Measurements from ENCODE around the gene EPSTI1. TPM values are rescaled to one million over a fixed set of nuclear protein-coding genes. Genes with fewer than 3 reads are reported as not detected.

The EPSTI1 gene
- polyA plus RNA-seq, 4 donors = 10.6 to 15.4 (median 12.1) TPM

DNA sequence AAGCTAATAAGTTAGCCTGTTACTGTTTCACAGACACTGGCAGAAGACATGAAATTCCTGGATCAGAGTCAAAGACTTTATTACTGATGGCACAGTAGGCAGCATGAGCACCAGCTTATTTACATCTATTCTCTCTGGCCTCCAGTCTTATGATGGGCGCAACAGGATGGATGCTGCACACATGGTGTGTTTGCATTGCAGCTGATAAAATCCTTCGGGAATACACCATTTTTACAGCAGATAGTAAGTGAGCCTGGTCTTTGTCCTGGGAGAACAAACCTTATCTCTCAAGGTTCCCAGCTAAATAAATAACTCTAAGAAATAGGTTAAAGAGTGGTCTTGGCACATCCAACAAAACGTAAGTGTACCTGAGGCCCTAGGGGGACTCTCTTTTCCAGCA is 16.0 kb downstream of the EPSTI1 start:
- DNase-seq (ENCODE audit: low read depth in 4 of 4, low spot score in 2 of 4) = no peak

DNA sequence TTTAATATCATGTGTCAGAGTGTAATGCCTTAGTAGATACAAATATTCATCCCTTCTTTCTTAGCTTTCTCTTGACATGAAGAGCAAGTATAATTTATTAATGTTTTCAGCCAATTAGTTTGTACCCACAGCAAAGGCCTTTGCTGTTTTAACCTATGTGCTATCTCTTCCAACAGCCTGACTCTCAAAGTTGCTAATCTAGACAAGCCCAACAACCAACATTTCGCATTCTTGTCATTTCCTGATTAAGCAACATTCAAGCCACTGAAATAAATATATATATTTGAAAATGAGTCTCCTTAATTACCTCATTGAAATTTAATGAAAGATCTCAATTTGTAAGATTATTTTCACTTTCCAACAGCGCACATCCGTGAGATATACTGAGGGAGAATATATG is 18.5 kb downstream of the EPSTI1 start:
- no peak for DNase-seq (ENCODE audit: low read depth in 4 of 4, low spot score in 2 of 4)

DNA sequence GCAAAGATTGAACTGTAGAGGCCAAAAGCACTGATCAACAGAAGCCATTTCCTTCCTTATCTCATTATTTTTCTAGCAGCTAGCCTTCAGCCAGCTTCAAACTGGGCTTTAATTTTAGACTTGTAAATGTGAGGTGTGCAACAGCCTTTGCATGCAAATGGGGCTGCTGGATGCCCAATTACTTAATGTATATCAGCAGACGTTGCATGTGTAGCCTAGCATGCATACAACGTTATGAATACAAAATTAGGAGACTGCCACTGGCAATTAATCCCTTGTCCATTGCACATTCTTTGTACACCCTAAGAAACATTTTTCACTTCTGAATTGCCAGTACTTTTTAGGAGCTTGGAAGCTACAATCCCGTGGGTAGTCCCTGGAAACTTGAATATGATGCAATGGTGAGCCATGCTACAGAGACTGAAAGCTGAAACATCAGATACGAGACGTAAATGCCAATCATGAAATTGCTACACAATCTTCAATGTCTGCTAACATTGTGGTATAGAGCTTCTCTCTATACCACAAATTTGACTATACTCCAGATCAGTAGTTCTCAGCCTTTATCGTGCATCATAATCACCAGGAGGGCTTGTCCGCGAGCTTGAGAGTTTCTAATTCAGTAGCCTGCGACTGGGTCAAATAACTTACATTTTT is 20.2 kb downstream of the EPSTI1 start:
- no peak for DNase-seq (ENCODE audit: low read depth in 4 of 4, low spot score in 2 of 4)

DNA sequence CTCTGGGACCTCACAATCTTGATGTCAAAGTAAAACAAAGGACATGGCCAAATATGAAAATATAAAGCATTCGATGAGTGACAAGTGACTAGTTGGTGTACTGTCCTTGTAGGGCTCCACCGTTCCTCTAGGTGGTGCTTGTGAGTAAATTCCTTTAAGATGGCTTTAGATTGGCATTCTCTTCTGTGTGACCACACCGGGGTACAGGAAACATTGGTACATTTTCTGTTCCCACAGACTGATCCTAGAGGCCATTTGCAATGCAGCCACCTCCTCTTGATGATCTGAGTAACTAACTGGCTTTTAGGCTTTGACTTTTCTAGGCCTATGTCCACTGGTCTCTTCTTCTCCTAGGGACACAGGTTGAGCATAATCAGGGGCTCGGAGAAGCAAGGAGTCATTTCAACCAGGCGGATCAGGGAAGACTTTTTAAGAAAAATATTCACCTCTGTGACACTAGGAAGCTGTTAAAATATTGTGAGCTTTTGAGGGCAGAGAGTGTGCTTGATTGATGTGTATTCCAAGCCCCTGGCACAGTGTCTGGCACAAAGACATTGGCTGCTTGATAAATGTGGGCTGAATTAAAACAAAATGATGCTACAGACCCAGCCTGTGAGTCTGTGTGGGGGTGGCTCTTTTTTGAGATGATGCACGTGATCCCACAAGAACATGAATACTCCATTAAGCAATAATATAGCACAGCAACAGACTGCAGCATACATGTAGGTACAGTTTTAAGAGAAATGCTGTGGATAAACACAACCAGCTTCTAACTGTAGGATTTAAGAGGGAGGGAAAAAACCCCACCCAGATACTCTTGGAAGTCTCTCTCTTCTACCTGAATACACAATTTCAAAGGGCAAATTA is 21.0 kb downstream of the EPSTI1 start:
- no peak for DNase-seq (ENCODE audit: low read depth in 4 of 4, low spot score in 2 of 4)

DNA sequence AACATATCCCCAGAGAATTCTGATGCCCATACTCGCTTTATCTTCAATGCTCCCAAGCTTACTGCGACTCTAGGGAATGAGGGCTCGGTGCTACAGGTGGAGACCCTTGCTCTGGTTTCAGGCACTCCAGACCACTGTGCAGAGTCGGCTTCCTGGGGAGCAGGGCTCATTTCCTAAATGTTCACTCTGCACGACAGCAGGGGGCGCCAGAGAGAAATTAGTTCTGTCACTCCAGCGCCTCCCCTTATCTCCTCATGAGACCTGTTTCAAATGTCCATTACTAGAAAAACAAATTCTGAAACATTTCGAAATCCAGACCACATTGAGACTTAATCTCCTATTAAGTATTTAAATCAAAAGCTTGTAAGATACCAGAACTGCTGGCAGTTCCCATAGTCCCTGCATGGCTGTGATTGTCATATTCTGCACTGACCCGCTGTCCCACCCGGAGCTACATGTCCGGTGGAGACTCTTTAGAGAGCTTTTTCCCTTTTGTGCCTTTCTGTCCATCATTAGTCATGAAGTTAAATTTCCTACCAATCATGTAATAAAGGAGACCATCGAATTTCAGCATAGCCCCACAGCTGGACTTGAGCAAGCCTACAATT is 22.4 kb downstream of the EPSTI1 start:
- DNase-seq (ENCODE audit: low read depth in 4 of 4, low spot score in 2 of 4) = no peak

DNA sequence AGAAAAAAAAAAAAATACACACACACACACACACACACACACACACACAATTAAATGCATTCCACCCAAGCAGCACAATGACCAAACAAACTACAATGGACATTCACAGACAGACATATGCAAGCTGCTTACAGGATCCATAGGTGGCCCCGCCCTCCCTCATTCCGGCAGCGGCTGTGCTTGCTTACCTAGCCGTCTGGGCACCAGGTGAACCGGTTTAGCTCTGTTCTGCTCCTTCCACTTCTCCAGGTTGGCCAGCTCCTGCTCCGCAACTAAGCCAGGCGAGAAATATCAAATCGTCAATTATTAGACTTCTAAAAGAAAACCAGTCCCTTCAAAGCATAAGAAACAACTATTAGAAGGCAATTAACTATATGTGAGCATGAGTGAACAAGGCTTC is 23.1 kb downstream of the EPSTI1 start:
- DNase-seq (ENCODE audit: low read depth in 4 of 4, low spot score in 2 of 4) = no peak

DNA sequence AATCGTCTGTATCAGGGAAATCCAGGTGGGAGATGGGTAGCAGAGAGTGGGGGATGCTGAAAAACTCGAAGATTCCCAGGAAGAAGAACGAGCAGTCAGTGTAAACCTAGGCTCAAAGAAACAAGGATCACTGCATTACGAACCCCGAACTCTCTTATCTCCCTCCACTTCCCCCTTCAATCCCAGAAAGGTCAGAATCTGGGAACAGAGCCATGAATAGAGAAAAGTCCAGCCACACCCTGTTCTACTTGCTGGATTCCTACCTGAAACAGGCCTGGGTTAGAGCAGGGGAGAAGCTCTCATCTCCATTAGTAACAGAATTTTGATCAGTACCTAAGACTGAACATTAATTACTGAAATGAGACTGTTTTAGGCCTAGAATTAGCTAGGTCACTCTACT is 24.4 kb downstream of the EPSTI1 start:
- DNase-seq (ENCODE audit: low read depth in 4 of 4, low spot score in 2 of 4) = no peak

DNA sequence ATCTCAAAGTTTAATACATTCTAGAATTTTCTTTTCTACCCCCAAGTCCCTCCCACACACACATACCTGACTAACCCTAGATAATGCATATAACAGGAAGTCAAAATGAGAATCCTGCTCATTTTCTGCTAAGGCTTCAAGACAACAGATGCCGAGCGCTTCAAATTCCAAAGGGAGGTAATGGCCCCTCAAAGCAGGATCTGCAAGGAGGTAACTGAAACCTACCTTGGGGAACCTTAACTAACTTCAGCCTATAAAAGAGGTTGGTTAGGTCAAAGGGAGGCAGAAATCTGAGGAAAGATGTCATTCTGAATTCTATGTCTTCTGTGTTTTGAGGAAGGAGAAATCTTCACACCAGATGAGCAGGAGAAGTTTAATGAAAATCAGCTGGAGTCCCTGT is 26.8 kb downstream of the EPSTI1 start:
- DNase-seq (ENCODE audit: low read depth in 4 of 4, low spot score in 2 of 4) = no peak

DNA sequence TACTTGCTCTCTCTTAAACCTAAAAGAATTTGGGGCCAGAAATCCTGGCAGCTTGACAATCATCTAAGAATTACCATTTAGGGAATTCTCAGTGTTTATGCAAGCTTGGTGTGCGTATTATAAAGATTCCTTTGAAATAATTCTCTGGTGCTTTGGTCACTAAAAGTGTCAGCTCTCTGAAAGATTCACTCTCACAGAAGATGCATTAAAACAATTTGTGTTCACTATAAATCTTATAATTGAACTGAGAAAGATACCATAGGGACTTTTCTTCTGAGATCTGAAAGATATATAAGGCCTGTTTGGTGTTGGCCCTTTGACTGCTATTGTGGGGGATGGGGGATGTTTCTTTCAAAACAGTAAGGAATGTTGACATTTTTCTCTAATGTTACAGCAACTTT is 27.3 kb downstream of the EPSTI1 start:
- no peak for DNase-seq (ENCODE audit: low read depth in 4 of 4, low spot score in 2 of 4)

DNA sequence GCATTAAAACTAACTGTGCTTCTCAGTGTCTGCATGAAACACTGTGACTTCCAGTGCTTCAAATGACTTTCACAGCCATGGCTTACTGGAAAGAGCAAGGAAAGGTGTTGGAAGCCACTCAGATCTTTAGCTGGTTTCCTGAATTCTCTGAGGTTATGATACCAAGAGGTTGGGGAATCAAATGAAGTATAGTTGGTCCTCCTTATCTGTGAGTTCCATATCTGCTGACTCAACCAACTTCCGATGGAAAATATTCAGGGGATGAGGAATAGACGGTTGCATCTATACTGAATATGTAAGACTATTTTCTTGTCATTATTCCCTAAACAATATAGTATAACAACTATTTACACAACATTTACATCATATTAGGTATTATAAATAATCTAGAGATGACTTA is 32.4 kb downstream of the EPSTI1 start:
- no peak for DNase-seq (ENCODE audit: low read depth in 4 of 4, low spot score in 2 of 4)

DNA sequence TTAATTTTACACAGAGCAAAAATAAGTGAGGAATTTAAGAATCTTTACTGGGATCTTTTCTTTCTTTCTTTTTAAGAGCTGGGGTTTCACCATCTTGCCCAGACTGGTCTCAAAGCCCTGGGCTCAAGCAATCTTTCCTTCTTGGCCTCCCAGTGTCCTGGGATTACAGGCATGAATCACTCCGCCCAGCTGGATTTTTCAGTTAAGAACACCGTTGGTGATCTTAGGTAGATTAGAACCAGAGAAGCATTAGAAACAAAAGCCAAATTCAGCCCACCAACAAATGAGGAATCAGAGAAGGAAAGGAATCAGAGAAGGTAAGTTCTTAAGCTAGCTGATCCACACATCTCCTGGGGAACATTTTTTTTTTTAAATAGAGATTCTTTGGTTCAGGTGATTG is 34.2 kb downstream of the EPSTI1 start:
- no peak for DNase-seq (ENCODE audit: low read depth in 4 of 4, low spot score in 2 of 4)

DNA sequence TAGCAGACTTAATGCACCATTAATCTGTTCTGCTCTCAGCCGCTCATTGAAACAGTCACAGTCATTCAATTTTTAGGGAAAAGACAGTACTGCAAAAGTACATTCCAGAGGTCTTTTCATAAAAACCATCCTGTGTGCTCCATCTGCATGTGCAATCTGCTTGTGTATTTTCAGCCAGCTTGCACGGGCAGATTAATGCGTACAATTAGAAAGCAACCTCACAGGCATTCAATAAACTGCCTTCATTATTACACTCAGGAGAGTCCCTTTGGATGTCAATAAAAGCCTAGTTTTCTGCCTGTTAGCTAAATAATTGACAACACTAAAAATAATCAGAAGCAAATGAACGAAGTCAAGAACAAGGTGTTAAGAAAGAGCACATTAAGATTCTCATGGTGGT is 41.9 kb downstream of the EPSTI1 start:
- no peak for DNase-seq (ENCODE audit: low read depth in 4 of 4, low spot score in 2 of 4)

DNA sequence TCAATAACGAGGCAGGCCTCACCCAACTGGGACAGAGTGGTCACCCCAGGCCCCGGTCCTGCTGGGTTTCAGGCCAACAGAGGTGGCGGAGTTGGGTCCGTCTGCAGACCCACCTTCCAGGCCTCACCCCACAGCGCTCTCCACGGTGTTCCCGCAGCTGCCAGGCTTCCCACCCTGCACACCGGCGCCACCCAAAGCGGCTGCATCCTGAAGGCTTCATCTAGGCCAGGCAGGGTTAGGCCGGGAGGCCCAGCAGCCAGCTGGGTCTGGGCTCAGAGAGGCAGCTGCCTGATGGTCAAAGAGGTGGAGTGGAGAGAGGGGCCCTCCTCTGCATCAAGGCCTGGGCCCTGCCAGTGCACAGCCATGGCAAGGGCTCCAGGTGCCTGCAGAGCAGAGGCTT is 44.1 kb downstream of the EPSTI1 start:
- DNase-seq (ENCODE audit: low read depth in 4 of 4, low spot score in 2 of 4) = no peak

DNA sequence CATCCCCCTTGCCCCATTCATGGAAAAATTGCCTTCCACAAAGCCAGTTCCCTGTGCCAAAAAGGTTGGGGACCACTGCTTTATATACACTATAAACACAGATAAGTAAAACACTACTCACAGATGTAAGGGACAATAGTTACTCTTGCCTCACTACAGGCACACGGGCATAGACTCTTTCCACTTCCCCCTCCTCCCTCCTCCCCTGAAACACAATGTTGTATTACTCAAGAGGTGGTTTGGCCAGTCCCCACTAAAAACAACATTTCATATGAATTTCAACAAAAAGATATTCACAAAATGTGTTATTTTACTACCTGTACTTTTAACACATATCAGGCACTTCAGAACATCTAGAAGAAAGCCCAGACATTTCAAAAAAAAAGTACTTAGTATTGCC is 45.1 kb downstream of the EPSTI1 start:
- DNase-seq (ENCODE audit: low read depth in 4 of 4, low spot score in 2 of 4) = no peak

DNA sequence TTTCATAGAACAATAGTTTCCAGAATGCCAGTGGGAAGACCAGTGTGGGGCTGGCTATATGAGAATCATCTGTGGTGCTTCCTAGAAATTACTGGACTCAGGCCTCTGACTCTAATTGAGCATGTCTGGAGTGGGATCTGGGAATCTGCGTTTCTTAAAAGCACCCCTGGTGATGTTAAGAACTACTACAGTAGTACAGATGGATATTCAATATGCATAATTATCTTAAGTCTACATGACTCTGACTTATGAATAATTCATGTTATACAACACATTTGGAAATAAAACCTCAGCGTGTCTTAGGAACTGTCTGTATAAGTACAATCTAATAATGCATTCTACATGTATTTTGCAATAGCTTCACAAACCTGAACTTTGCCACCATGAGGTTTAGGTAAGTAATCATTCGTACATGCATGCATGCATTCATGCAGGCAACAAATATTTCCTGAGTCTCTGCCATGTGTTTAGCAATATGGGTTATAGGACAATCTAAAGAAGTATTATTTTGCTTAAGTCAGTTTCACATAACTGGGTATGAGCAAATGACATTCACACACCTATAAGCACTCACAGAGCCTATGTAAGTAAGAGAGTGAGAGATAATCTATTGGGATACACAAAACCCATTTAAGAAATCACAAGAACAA is 62.0 kb downstream of the EPSTI1 start:
- DNase-seq (ENCODE audit: low read depth in 4 of 4, low spot score in 2 of 4) = no peak

DNA sequence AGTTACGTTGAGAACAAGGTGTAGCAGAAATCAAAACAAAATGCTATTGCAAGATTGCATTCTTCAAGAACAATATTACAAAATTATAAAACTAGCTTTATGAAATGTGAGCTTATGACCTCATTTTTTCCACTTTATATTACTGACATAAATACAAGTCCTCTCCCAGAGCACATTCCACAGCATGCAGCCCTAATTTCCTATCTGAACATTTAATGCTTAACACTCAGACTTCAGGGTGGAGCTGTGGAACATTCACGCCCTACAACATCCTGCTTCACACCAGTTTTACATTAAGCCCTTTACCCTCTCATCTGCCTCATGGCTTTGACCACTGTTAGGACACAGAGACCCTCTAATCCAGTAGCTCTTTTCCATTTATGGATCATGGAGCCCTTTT is 65.5 kb downstream of the EPSTI1 start:
- no peak for DNase-seq (ENCODE audit: low read depth in 4 of 4, low spot score in 2 of 4)

DNA sequence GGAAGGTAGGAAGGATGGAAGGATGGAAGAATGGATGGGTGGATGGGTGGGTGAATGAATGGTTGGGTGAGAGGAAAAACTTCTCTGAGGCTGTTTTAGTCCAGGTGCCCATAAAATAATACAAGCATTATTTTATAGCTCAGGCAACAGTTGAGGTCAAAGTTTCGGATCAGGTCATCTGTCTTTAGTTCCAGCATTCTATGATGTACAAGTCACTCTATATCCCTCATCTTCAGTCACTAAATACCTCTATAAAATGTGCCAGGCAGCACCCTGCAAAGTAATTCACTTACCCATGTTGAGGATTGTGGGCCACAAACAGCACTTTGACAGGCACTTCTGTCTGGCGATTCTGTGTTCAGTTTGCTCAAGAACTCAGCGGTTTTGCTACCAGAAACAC is 66.0 kb downstream of the EPSTI1 start:
- DNase-seq (ENCODE audit: low read depth in 4 of 4, low spot score in 2 of 4) = no peak

DNA sequence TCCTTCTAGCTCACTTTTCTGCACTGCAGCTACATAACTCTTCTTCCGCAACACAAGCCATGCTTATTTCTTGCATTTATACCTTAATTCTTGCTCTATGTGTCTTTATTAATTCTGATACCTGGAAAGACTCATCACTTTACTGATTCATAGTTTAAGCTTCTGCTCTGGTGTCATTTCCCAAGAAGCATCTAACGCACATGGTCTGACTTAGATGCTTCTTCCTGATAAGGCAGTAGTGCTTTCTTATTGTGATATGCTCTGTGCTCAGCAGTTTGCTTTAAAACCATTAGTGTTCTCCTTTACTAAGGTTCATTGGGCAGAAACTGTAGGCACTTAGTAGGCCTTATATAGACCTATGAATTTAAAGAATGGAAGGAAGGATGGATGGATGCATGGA is 66.4 kb downstream of the EPSTI1 start:
- no peak for DNase-seq (ENCODE audit: low read depth in 4 of 4, low spot score in 2 of 4)

DNA sequence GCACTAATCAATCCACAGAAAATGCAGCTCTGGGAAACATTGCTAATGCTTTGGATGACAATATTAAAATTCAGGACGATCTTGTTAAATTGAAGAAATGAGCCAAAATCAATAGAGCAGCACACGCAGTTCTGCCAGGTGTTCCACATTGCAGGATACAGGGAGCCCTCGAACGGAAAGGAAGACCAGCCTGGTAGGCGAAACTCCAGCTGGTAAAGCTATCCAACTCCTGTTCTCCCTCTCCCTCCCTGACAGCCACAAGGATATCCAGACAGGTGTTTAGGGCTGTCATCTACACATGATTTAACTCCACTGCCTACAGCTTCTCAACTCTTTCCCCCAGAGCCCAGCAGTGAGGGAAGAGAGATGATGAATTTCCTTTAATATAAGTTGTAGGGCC is 67.7 kb downstream of the EPSTI1 start:
- DNase-seq (ENCODE audit: low read depth in 4 of 4, low spot score in 2 of 4) = no peak

DNA sequence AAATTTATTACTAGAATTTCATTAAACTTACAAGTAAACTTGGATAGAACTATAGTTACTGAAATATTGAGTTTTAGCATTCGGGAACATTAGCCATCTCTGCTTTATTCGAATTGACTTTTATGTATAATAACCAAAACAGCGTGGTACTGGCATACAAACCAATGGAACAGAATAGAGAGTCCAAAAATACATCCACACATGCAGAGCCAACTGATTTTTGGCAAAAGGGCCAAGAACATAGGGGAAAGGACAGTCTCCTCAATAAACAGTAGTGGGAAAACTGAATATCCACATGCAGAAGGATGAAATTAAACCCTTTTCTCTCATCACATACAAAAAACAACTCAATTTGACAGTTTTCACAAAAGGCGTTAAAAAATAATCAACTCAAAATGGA is 84.3 kb downstream of the EPSTI1 start:
- DNase-seq (ENCODE audit: low read depth in 4 of 4, low spot score in 2 of 4) = no peak

DNA sequence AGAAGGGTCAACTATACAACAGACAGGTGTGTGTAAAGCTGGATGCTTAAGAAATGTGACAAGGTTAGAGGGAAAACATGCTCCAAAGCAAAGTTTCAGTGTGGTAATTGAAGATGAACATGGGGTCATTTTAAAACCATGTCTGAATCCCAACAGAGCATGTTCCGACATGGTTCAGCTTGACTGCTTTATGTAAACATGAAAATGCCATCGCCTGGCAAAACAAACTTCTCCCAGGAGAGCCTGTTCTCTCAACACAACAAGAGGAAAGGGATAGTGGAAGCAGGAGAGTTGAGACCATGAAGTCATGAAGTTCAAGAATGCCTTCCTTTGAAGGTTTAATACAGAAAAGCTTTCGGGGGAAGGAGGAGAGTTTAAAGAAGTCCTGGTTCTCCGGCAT is 85.8 kb downstream of the EPSTI1 start:
- no peak for DNase-seq (ENCODE audit: low read depth in 4 of 4, low spot score in 2 of 4)

Measured in left renal cortex interstitium (tissue), 4 donors.